Brain pericyte (primary cell): Measurements from ENCODE around the gene SMURF1.

ENCODE experiments used
- DNase-seq: peaks from one replicate; pipeline ENCODE4 v3.0.0-alpha.2; 2012; ENCODE audit warnings: low read depth, low spot score

Gene SMURF1

DNA sequence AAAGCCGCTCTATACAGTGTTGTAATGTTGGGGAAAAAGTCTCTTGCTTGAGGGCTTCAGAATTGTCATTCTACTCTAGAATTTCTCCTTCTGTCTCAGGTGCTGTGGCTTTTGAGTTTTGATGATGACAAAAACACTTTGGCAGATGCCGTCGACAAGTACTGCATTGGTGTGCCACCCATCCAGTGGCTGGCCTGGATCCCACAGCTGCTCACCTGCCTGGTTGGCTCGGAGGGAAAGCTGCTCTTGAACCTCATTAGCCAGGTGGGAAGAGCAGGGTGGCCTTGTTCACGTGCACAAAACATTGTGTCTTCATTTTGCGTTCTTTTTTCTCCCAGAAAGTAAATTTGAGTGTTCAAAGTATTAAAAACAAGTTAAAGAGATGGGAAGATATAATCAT is 153.6 kb downstream of the SMURF1 start:
- DNase-seq, result no peak

DNA sequence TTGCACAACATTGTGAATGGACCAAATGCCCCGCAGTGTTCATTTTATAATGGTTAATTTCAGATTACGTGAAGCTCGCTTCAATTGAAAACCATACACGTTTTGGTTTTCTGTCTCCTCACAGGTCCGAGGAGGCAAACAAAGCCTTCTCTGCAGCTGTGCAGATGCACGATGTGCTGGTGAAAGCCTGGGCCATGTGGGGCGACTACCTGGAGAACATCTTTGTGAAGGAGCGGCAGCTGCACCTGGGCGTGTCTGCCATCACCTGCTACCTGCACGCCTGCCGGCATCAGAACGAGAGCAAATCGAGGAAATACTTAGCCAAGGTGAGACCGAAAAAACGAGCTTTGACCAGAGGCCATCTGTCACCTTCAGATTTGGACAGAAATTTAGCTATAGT is 155.3 kb downstream of the SMURF1 start:
- no peak for DNase-seq

DNA sequence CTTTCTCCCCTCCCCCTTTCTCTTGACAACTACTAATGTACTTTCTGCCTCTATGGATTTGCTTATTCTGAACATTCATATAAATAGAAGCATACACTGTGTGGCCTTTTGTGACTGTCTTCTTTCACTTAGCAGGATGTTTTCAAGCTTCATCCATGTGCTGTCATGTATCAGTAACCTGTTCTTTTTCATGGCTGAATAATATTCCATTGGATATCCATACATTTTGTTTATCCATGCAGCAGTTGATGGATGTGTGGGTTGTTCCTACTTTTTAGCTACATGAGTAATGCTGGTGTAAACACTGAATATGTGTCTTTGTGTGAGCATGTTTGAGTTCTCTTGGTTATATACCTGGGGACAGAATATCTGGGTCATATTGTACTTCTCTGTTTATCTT is 158.0 kb downstream of the SMURF1 start:
- no peak for DNase-seq

DNA sequence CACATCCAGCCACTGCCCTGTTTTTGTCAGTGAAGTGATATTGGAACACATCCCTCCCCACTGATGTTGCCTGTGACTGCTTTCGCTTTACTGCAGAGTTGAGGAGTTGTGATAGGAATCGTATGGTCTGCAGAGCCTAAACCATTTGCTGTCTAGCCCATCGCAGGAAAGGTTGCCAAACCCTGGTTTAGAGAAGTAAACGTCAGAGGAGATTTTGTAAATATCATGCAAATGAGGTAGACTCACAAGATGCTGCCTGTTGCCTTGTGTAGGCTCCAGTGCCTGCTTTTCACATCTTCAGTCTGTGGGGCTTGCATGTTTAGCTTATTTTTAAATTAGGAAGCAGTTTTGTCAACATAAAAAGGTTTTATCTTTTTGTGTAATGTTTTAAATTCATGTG is 158.5 kb downstream of the SMURF1 start:
- DNase-seq, result no peak

DNA sequence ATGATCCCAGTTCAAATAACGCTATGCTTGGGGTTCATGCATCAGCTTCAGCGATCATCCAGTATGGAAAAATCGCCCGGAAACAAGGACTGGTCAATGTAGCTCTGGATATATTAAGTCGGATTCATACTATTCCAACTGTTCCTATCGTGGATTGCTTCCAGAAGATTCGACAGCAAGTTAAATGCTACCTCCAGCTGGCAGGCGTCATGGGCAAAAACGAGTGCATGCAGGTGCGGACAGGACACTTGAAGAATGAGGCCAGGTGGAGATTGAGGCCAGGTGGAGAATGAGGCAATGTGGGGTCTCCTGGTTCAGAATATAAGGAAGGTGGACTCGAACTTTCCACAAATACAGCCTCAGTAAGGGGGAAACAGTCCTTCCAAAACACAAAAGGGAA is 159.8 kb downstream of the SMURF1 start:
- no peak for DNase-seq

DNA sequence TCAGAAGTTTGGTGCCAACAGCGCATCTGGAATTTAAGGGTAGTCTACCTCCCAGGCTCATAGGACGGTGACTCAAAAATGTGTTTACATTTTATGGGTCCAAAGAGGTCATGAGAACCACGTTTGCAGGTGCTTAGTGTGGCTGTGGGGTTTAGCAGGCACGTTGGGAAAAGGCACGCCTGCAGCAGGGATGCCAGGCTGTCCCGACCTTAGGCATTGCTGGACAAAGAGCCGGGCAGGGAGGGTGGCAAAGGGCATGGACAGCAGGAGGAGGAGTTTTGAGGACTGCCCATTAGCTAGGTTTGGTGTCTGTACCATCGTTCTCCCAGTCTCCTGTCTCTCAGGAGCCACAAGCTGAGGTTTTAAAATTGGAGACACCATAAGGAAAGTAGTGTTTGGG is 161.2 kb downstream of the SMURF1 start:
- no peak for DNase-seq

DNA sequence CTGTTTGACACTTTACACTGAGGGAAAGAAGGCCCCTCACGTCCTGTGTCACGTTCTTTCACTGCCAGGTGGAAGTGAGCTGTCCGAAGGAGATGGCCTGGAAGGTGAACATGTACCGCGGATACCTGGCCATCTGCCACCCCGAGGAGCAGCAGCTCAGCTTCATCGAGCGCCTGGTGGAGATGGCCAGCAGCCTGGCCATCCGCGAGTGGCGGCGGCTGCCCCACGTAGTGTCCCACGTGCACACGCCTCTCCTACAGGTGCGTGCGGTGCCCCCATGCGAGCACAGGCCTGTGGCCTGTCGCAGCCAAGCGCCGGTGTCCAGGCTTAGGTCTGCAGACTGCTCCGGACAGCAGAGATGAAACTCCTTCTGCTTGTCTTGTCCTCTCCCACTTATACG is 162.2 kb downstream of the SMURF1 start:
- DNase-seq, result no peak

DNA sequence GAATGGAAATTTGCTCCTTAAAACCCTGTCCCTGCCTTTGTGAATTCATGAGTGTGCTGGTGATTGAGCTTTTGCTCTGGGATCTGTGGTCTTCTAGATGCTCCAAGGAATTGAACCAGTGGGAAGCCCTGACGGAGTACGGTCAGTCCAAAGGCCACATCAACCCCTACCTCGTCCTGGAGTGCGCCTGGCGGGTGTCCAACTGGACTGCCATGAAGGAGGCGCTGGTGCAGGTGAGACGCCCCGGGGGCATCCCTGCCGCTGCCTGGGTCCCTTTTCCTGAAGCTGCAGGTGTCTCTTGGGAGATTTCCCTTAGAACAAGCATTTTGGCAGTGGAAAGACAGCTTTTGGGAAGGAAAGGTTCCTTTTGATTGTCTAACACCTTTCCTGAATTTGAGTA is 165.2 kb downstream of the SMURF1 start:
- no peak for DNase-seq
